GM12878 (cell line): ENCODE results near the gene OSBPL5. TPM values are rescaled to one million over a fixed set of nuclear protein-coding genes. Genes with fewer than 3 reads are reported as not detected.

ENCODE experiments used
- ATAC-seq: fragments of 200-7000 bp; cut with Tn5 transposase; 3 replicates; pipeline ENCODE4 v1.9.1; 2020; ENCODE audit warnings: mild to moderate bottlenecking, moderate library complexity
- BruUV-seq: library from RNA; stranded (reverse); fragments of 400-500 nt; replicated peaks from 2 replicates; lab custom pipeline; 2021; lab: Mats Ljungman, UMichigan
- CTCF ChIA-PET: fragments of 300-600 bp; sonication (Branson Sonifier 250); formaldehyde crosslinking; extraction: SDS; loops from one replicate; lab custom pipeline; 2021; ENCODE audit warnings: inconsistent platforms; lab: Yijun Ruan, JAX
- POLR2A ChIA-PET: fragments of 350-600 bp; formaldehyde crosslinking; extraction: SDS; loops from one replicate; lab custom pipeline; 2021; ENCODE audit warnings: inconsistent platforms; lab: Charles Lee
- RAD21 ChIA-PET: fragments of 300-600 bp; sonication (Branson Sonifier 250); formaldehyde crosslinking; loops from one replicate; lab custom pipeline; 2023; ENCODE audit warnings: antibody characterized with exemption; ENCODE audit not compliant: unreplicated experiment; lab: Charles Lee
- SMC1A ChIA-PET: fragments of 300-600 bp; sonication (Branson Sonifier 250); formaldehyde crosslinking; loops from one replicate; lab custom pipeline; 2023; ENCODE audit not compliant: unreplicated experiment, uncharacterized antibody; lab: Charles Lee
- DNase-seq: peaks from one replicate; pipeline ENCODE4 v3.0.0-alpha.2; 2011; ENCODE audit warnings: low read depth, low spot score
- FAIRE-seq: peaks from 3 replicates; lab custom pipeline; 2011; peaks lifted over from hg19 to GRCh38; lab: Jason Lieb, UNC
- H2AFZ ChIP-seq: 2 replicates; pipeline ENCODE4 v1.6.0; 2011; ENCODE audit warnings: low read depth, low read length, control low read depth; ENCODE audit not compliant: control insufficient read depth
- H3K27ac ChIP-seq: 2 replicates; pipeline ENCODE4 v1.5.1; 2011; ENCODE audit warnings: control low read depth; ENCODE audit not compliant: control insufficient read depth, insufficient read depth
- H3K27me3 ChIP-seq, 2 experiments: replicated peaks in 1 of 2; 2 replicates each; pipeline versions ENCODE4 v1.6.0 to v1.6.1; 2011; ENCODE audit warnings: low read length in 1 of 2; ENCODE audit not compliant: control insufficient read depth in 2 of 2, insufficient read depth in 2 of 2
- H3K36me3 ChIP-seq, 2 experiments: 2 replicates each; pipeline ENCODE4 v1.5.1; 2011; ENCODE audit warnings: low read length in 1 of 2; ENCODE audit not compliant: control insufficient read depth in 2 of 2, insufficient read depth in 2 of 2
- H3K4me1 ChIP-seq: 2 replicates; pipeline ENCODE4 v1.6.1; 2011; ENCODE audit warnings: mild to moderate bottlenecking, low read length, moderate library complexity, mixed read lengths; ENCODE audit not compliant: control insufficient read depth, insufficient read depth
- H3K4me2 ChIP-seq: 2 replicates; pipeline ENCODE4 v1.6.0; 2011; ENCODE audit warnings: control low read depth; ENCODE audit not compliant: control insufficient read depth, insufficient read depth
- H3K4me3 ChIP-seq: fragments of 200-600 bp; sonication (generic); 2 replicates; pipeline ENCODE4 v1.5.1; 2016
- H3K79me2 ChIP-seq: 2 replicates; pipeline ENCODE4 v1.6.0; 2011; ENCODE audit warnings: low read length; ENCODE audit not compliant: control insufficient read depth, insufficient read depth
- H3K9ac ChIP-seq: 2 replicates; pipeline ENCODE4 v1.8.0; 2011; ENCODE audit warnings: low read length, control low read depth, mixed read lengths; ENCODE audit not compliant: control insufficient read depth, insufficient read depth
- H3K9me3 ChIP-seq: replicated peaks from 3 replicates; pipeline ENCODE4 v1.5.1; 2011; ENCODE audit warnings: mild to moderate bottlenecking, low read length; ENCODE audit not compliant: control insufficient read depth, insufficient read depth
- H4K20me1 ChIP-seq: 2 replicates; pipeline ENCODE4 v1.6.0; 2011; ENCODE audit not compliant: control insufficient read depth, insufficient read depth
- BHLHE40 ChIP-seq, 2 experiments: fragments of 450-650 bp in 1 of 2; IDR thresholded peaks; 2 replicates each; pipeline ENCODE4 v1.6.1; 2011 to 2017; ENCODE audit warnings: low read depth in 2 of 2, borderline replicate concordance in 1 of 2, improper control_type of control experiment in 1 of 2, low read length in 1 of 2, mild to moderate bottlenecking in 1 of 2
- CBX3 ChIP-seq: fragments of 200-600 bp; sonication (generic); IDR thresholded peaks from 2 replicates; pipeline ENCODE4 v1.6.1; 2016; ENCODE audit warnings: low read depth, borderline replicate concordance
- ELK1 ChIP-seq: IDR thresholded peaks from 2 replicates; pipeline ENCODE4 v1.6.1; 2012; ENCODE audit warnings: low read depth, low read length, improper control_type of control experiment
- SPI1 ChIP-seq: IDR thresholded peaks from 2 replicates; pipeline ENCODE4 v1.6.1; 2011; ENCODE audit warnings: low read depth, mild to moderate bottlenecking, low read length, moderate library complexity, borderline replicate concordance; ENCODE audit not compliant: insufficient read depth
- WGBS: methylation state at CpG from one replicate; pipeline ENCODE4 v1.1.6; 2016; ENCODE audit warnings: low lambda C conversion rate; ENCODE audit not compliant: insufficient replicate concordance, insufficient coverage; ENCODE audit errors: missing lambda C conversion rate; 5-methylcytosine and 5-hydroxymethylcytosine counted together
- in situ Hi-C: fragments of 300-500 bp; cut with MboI; formaldehyde crosslinking; loops from 9 replicates; pipeline ENCODE4 v1.14.3; 2018; ENCODE audit warnings: mixed read lengths
- intact Hi-C: fragments of 100-400 bp; cut with micrococcal nuclease; formaldehyde crosslinking; loops from one replicate; pipeline ENCODE4 v1.14.2; 2022; ENCODE audit not compliant: unreplicated experiment
- polyA plus RNA-seq, 11 experiments: library from polyadenylated mRNA; depleted of rRNA in 4 of 11; unstranded in 6 of 11; stranded (reverse) in 5 of 11; fragments of >200 nt; fragmentation: Nextera tagmentation in 4 of 11; fragmentation: Illumina TruSeq in 1 of 11; extraction: Ambion mirVana in 4 of 11; extraction: Trizol in 1 of 11; gene quantifications; 1 replicate in 1 of 11; 2 replicates in 10 of 11; pipeline versions ENCODE4 v1.2.1 to v1.2.3, GENCODE V29; 2011 to 2016; ENCODE audit warnings: inconsistent platforms in 2 of 11, missing spikeins in 2 of 11, low read depth in 1 of 11
- total RNA-seq, 4 experiments: library from RNA; depleted of rRNA in 3 of 4; stranded (reverse); fragments of >200 nt in 3 of 4; fragmentation: Illumina TruSeq in 1 of 4; extraction: Trizol in 1 of 4; gene quantifications; 2 replicates each; pipeline versions ENCODE4 v1.2.1 to v1.2.3, GENCODE V29; 2013 to 2021

The OSBPL5 gene
- total and polyA plus RNA-seq, 10 of the 15 experiments (the other 5 are each of a cell fraction or from before 2014, with no cell fraction given): not detected

- Histone ChIP-seq H3K79me2 (no peaks in the 10 kb centered on the region), H3K9me3 (no peaks in the 10 kb centered on the region), H3K9ac (no peak overlapping the region), H4K20me1 (no peaks in the 10 kb centered on the region), H3K4me2 (no peak overlapping the region), H3K4me3 (no peak overlapping the region), H3K27me3 (no peaks in the 10 kb centered on the region), H3K27ac (no peak overlapping the region), H2AFZ (no peak overlapping the region), H3K4me1 (no peaks in the 10 kb centered on the region), H3K36me3 (no peaks in the 10 kb centered on the region)
- DNase-seq (no peak), FAIRE-seq (no peak), ATAC-seq (no peak)
- WGBS: 53% methylated on average over 12 of the region's 13 CpGs
- ChIA-PET SMC1A (interaction anchor here (1.6 to 6.2 kb wide), 5 partner anchors 15 to 101 kb away, joined by 4 to 52 read pairs (median 15); no protein-coding TSS in a partner anchor), RAD21 (interaction anchor here (0.7 to 3.8 kb wide), 14 partner anchors 20 to 557 kb away, joined by 3 to 58 read pairs (median 8); partner anchors contain the start of genes CARS1 and PHLDA2), POLR2A (interaction anchor here (1.2 kb wide), 1 partner anchor 41 kb away, joined by 3 read pairs; no protein-coding TSS in a partner anchor), CTCF (interaction anchor here (0.7 to 5.8 kb wide), 20 partner anchors 15 to 558 kb away, joined by 3 to 143 read pairs (median 4); no protein-coding TSS in a partner anchor)
- no TSS peak for BruUV-seq
- in situ Hi-C loops (loop anchor here (5.0 kb wide), 2 partner anchors 48 to 558 kb away; no protein-coding TSS in a partner anchor), intact Hi-C loops (loop anchor here (5.0 to 10.0 kb wide), 4 partner anchors 38 to 558 kb away; no protein-coding TSS in a partner anchor)
- TF ChIP-seq SPI1 (no peak), CBX3 (no peak), BHLHE40 (IDR thresholded peaks at IDR 0.05; ENCODE audit: borderline replicate concordance in 1 of 2, low read depth in 2 of 2, low read length in 1 of 2) (no peak), ELK1 (no peak)
These were observed 74.8 kb downstream of the OSBPL5 start for GRCh38 chr11:3090096-3090901.
